Esophagus mucosa (tissue), 1 donor: Measurements from ENCODE around the gene NDST4. TPM values are rescaled to one million over a fixed set of nuclear protein-coding genes. Genes with fewer than 3 reads are reported as not detected.

ENCODE experiments used
- ATAC-seq: fragments of 200-7000 bp; cut with Tn5 transposase; one replicate; pipeline ENCODE4 v1.9.1; 2020
- total RNA-seq: library from RNA; stranded (reverse); gene quantifications from one replicate; pipeline ENCODE4 v1.2.4, GENCODE V29; 2023
- donor health status: DM: yes; HTN: yes; CAD: no.

Gene NDST4
- not detected for total RNA-seq

- ATAC-seq: no peak
These were observed at the start of gene NDST4 for GRCh38 chr4:115113506-115114106. NDST4 (minus strand) TSS chr4:115113620; CDS start chr4:115077036, 36,584 bp downstream.

GRCh38 chr4:115159141-115159540, 45.7 kb upstream of the NDST4 start:
- ATAC-seq: no peak

- ATAC-seq: no peak
These were observed 44.9 kb upstream of the NDST4 start for GRCh38 chr4:115158296-115158695.

GRCh38 chr4:115154826-115155225, 41.4 kb upstream of the NDST4 start:
- no peak for ATAC-seq

- ATAC-seq: no peak
These were observed 39.5 kb upstream of the NDST4 start for GRCh38 chr4:115152965-115153364.

GRCh38 chr4:115152081-115152480, 38.7 kb upstream of the NDST4 start:
- ATAC-seq: no peak

GRCh38 chr4:115149106-115149505, 35.7 kb upstream of the NDST4 start:
- no peak for ATAC-seq

- no peak for ATAC-seq
These were observed 32.2 kb upstream of the NDST4 start for GRCh38 chr4:115145393-115146160.

- ATAC-seq: no peak
These were observed 14.6 kb upstream of the NDST4 start for GRCh38 chr4:115128037-115128436.

- ATAC-seq: no peak
These were observed 13.1 kb upstream of the NDST4 start for GRCh38 chr4:115126491-115126890.

- no peak for ATAC-seq
These were observed 8.1 kb upstream of the NDST4 start for GRCh38 chr4:115121351-115122043.

GRCh38 chr4:115119804-115120352, 6.5 kb upstream of the NDST4 start:
- no peak for ATAC-seq

- ATAC-seq: no peak
These were observed 4.2 kb upstream of the NDST4 start for GRCh38 chr4:115117651-115118050.

GRCh38 chr4:115110191-115111181, 2.9 kb downstream of the NDST4 start:
- no peak for ATAC-seq

GRCh38 chr4:115108850-115109249, 4.6 kb downstream of the NDST4 start:
- no peak for ATAC-seq

GRCh38 chr4:115107411-115107810, 6.0 kb downstream of the NDST4 start:
- no peak for ATAC-seq

- ATAC-seq: no peak
These were observed 11.7 kb downstream of the NDST4 start for GRCh38 chr4:115101675-115102074.

- no peak for ATAC-seq
These were observed 22.8 kb downstream of the NDST4 start for GRCh38 chr4:115090483-115091075.

- no peak for ATAC-seq
These were observed 30.8 kb downstream of the NDST4 start for GRCh38 chr4:115082633-115083032.

GRCh38 chr4:115076691-115077090, 36.7 kb downstream of the NDST4 start:
- no peak for ATAC-seq

GRCh38 chr4:115058533-115058932, 54.9 kb downstream of the NDST4 start:
- ATAC-seq: no peak

GRCh38 chr4:115054836-115055235, 58.6 kb downstream of the NDST4 start:
- no peak for ATAC-seq
